ENCODE data around the gene ITGB4.

Gene ITGB4

GRCh38 chr17:75693500-75694481 lies 27.5 kb upstream of the ITGB4 start:
- ChIA-PET POLR2A (interaction anchor here (1.3 kb wide), 1 partner anchor 86 kb away, joined by 6 read pairs; no protein-coding TSS in a partner anchor), CTCF (interaction anchor here (0.5 to 0.7 kb wide), 2 partner anchors 12 to 52 kb away, joined by 3 read pairs; no protein-coding TSS in a partner anchor)
- no peak for DNase-seq (ENCODE audit: extremely low spot score)
- TF ChIP-seq FOXA1 (IDR thresholded peaks at IDR 0.05) (no peak), NFRKB (IDR thresholded peaks at IDR 0.05) (no peak), FOXK2 (IDR thresholded peaks at IDR 0.05) (no peak), HDGF (IDR thresholded peaks at IDR 0.05; ENCODE audit: borderline replicate concordance) (no peak), ELF4 (IDR thresholded peaks at IDR 0.05) (no peak), L3MBTL2 (conservative IDR thresholded peaks at IDR 0.05) (no peak), FOXM1 (IDR thresholded peaks at IDR 0.05; ENCODE audit: borderline replicate concordance) (no peak), TARDBP (IDR thresholded peaks at IDR 0.05) (no peak), ZNF384 (IDR thresholded peaks at IDR 0.05) (no peak), BHLHE40 (IDR thresholded peaks at IDR 0.05; ENCODE audit: borderline replicate concordance) (no peak), SUZ12 (IDR thresholded peaks at IDR 0.05) (no peak), PKNOX1 (IDR thresholded peaks at IDR 0.05) (no peak), LEF1 (IDR thresholded peaks at IDR 0.05; ENCODE audit: borderline replicate concordance) (no peak), CTBP1 (IDR thresholded peaks at IDR 0.05; ENCODE audit: borderline replicate concordance) (no peak), ARNT (IDR thresholded peaks at IDR 0.05) (no peak)

GRCh38 chr17:75694536-75694935 lies 26.7 kb upstream of the ITGB4 start:
- CTCF ChIA-PET = interaction anchor here (0.7 kb wide), 1 partner anchor 11 kb away, joined by 3 read pairs; no protein-coding TSS in a partner anchor
- no peak for DNase-seq (ENCODE audit: extremely low spot score)
- TF ChIP-seq L3MBTL2 (conservative IDR thresholded peaks at IDR 0.05) (no peak), HDGF (IDR thresholded peaks at IDR 0.05; ENCODE audit: borderline replicate concordance) (no peak), SUZ12 (IDR thresholded peaks at IDR 0.05) (no peak), ELF4 (IDR thresholded peaks at IDR 0.05) (no peak), BHLHE40 (IDR thresholded peaks at IDR 0.05; ENCODE audit: borderline replicate concordance) (no peak), NFRKB (IDR thresholded peaks at IDR 0.05) (no peak), PKNOX1 (IDR thresholded peaks at IDR 0.05) (no peak), FOXA1 (IDR thresholded peaks at IDR 0.05) (no peak), CTBP1 (IDR thresholded peaks at IDR 0.05; ENCODE audit: borderline replicate concordance) (no peak), LEF1 (IDR thresholded peaks at IDR 0.05; ENCODE audit: borderline replicate concordance) (no peak), FOXK2 (IDR thresholded peaks at IDR 0.05) (no peak), ARNT (IDR thresholded peaks at IDR 0.05) (no peak)
- POLR2A ChIA-PET = no interaction called here

GRCh38 chr17:75695141-75695829 lies 26.0 kb upstream of the ITGB4 start:
- POLR2A ChIA-PET = no interaction called here
- no peak for TF ChIP-seq TARDBP (IDR thresholded peaks at IDR 0.05)
- TF ChIP-seq ZNF384 (IDR thresholded peaks at IDR 0.05) = no peak
- no peak for TF ChIP-seq NFRKB (IDR thresholded peaks at IDR 0.05)
- no peak for TF ChIP-seq HDGF (IDR thresholded peaks at IDR 0.05; ENCODE audit: borderline replicate concordance)
- TF ChIP-seq ARNT (IDR thresholded peaks at IDR 0.05) = no peak
- no peak for TF ChIP-seq L3MBTL2 (conservative IDR thresholded peaks at IDR 0.05)
- TF ChIP-seq PKNOX1 (IDR thresholded peaks at IDR 0.05) = no peak
- no peak for TF ChIP-seq ELF4 (IDR thresholded peaks at IDR 0.05)
- TF ChIP-seq BHLHE40 (IDR thresholded peaks at IDR 0.05; ENCODE audit: borderline replicate concordance) = no peak
- TF ChIP-seq CTBP1 (IDR thresholded peaks at IDR 0.05; ENCODE audit: borderline replicate concordance) = no peak
- TF ChIP-seq SUZ12 (IDR thresholded peaks at IDR 0.05) = no peak
- no peak for TF ChIP-seq SP1 (IDR thresholded peaks at IDR 0.05)
- TF ChIP-seq FOXA1 (IDR thresholded peaks at IDR 0.05) = no peak
- no peak for TF ChIP-seq FOXK2 (IDR thresholded peaks at IDR 0.05)
- no peak for DNase-seq (ENCODE audit: extremely low spot score)
- CTCF ChIA-PET = no interaction called here

- ChIA-PET CTCF (interaction anchor here (0.7 kb wide), 1 partner anchor 579 kb away, joined by 3 read pairs; no protein-coding TSS in a partner anchor), POLR2A (no interaction called here)
- TF ChIP-seq ZNF384 (IDR thresholded peaks at IDR 0.05) (no peak), FOXK2 (IDR thresholded peaks at IDR 0.05) (no peak), NFRKB (IDR thresholded peaks at IDR 0.05) (no peak), BHLHE40 (IDR thresholded peaks at IDR 0.05; ENCODE audit: borderline replicate concordance) (no peak), FOXM1 (IDR thresholded peaks at IDR 0.05; ENCODE audit: borderline replicate concordance) (no peak), SP1 (IDR thresholded peaks at IDR 0.05) (no peak), PKNOX1 (IDR thresholded peaks at IDR 0.05) (no peak), SUZ12 (IDR thresholded peaks at IDR 0.05) (no peak), CTBP1 (IDR thresholded peaks at IDR 0.05; ENCODE audit: borderline replicate concordance) (no peak), ELF4 (IDR thresholded peaks at IDR 0.05) (no peak), ARNT (IDR thresholded peaks at IDR 0.05) (no peak), HDGF (IDR thresholded peaks at IDR 0.05; ENCODE audit: borderline replicate concordance) (no peak), LEF1 (IDR thresholded peaks at IDR 0.05; ENCODE audit: borderline replicate concordance) (no peak), FOXA1 (IDR thresholded peaks at IDR 0.05) (no peak), TARDBP (IDR thresholded peaks at IDR 0.05) (no peak), L3MBTL2 (conservative IDR thresholded peaks at IDR 0.05) (no peak)
- no peak for DNase-seq (ENCODE audit: extremely low spot score)
These were observed 25.4 kb upstream of the ITGB4 start for GRCh38 chr17:75695830-75696271.

Data from HEK293T (cell line).